Heart left ventricle (tissue), 16 donors: ENCODE results near the gene KNDC1. TPM values are rescaled to one million over a fixed set of nuclear protein-coding genes. Genes with fewer than 3 reads are reported as not detected.

Source experiments
- ATAC-seq, 4 donors: fragments of 200-7000 bp; cut with Tn5 transposase; one replicate each; pipeline ENCODE4 v1.9.1; 2020 to 2022; ENCODE audit warnings: moderate library complexity in 4 of 4, mild to moderate bottlenecking in 3 of 4, moderate number of reproducible peaks in 1 of 4
- DNase-seq, 5 donors: peaks; one replicate each; pipeline ENCODE4 v3.0.0-alpha.2; 2020
- H3K27ac ChIP-seq, 12 donors: fragments of 200-600 bp; sonication (generic) in 4 of 12; one replicate each; pipeline versions ENCODE4 v1.5.0 to v1.8.0; 2016 to 2022; ENCODE audit warnings: mild to moderate bottlenecking in 2 of 12
- H3K27me3 ChIP-seq, 9 donors: fragments of 200-600 bp; sonication (generic) in 2 of 9; one replicate each; pipeline versions ENCODE4 v1.5.1 to v1.8.0; 2016 to 2022; ENCODE audit warnings: mild to moderate bottlenecking in 3 of 9
- H3K36me3 ChIP-seq, 9 donors: fragments of 200-600 bp; sonication (generic) in 2 of 9; one replicate each; pipeline versions ENCODE4 v1.5.0 to v1.8.0; 2018 to 2022; ENCODE audit warnings: mild to moderate bottlenecking in 2 of 9
- H3K4me1 ChIP-seq, 12 donors: fragments of 200-600 bp; sonication (generic) in 4 of 12; one replicate each; pipeline versions ENCODE4 v1.5.0 to v1.8.0; 2016 to 2022; ENCODE audit warnings: mild to moderate bottlenecking in 3 of 12
- H3K4me3 ChIP-seq, 12 donors: fragments of 200-600 bp; sonication (generic) in 4 of 12; one replicate each; pipeline versions ENCODE4 v1.5.0 to v1.8.0; 2017 to 2022; ENCODE audit warnings: mild to moderate bottlenecking in 9 of 12, moderate library complexity in 4 of 12
- H3K9me3 ChIP-seq, 12 donors: fragments of 200-600 bp; sonication (generic) in 4 of 12; one replicate each; pipeline versions ENCODE4 v1.5.0 to v1.8.0; 2016 to 2022; ENCODE audit warnings: mild to moderate bottlenecking in 1 of 12
- POLR2A ChIP-seq, 2 donors: fragments of 450-650 bp; IDR thresholded peaks; one replicate each; pipeline ENCODE4 v1.6.1; 2017; ENCODE audit warnings: antibody characterized with exemption in 2 of 2, mild to moderate bottlenecking in 2 of 2, moderate library complexity in 2 of 2
- WGBS, 4 donors: extraction: QIAGEN DNeasy Blood & Tissue Kit in 2 of 4; methylation state at CpG; one replicate each; pipeline versions ENCODE4 v1.1.5 to v1.1.7; 2013 to 2018; 5-methylcytosine and 5-hydroxymethylcytosine counted together
- intact Hi-C, 10 donors: fragments of 100-400 bp; cut with DNase I; formaldehyde crosslinking; loops; one replicate each; pipeline versions ENCODE4 v1.11.1 to v1.14.2; 2022
- polyA plus RNA-seq, 2 donors: library from polyadenylated mRNA; stranded (reverse); fragments of 200-250 nt; gene quantifications; one replicate each; pipeline ENCODE4 v1.2.3, GENCODE V29; 2013
- total RNA-seq, 9 donors: library from RNA; depleted of rRNA in 2 of 9; stranded (reverse); fragments of >200 nt in 2 of 9; fragmentation: NEBNext Ultra II Directional in 3 of 9; extraction: Animal tissue kit (Norgen Biotek cat#: 25700) in 3 of 9; gene quantifications; one replicate each; pipeline versions ENCODE4 v1.1.0 to v1.2.4, GENCODE V29; 2016 to 2023
- TF ChIP-seq, protein P1 (sequence below), 12 donors: fragments of 200-600 bp; sonication (generic) in 4 of 12; IDR thresholded peaks; one replicate each; pipeline versions ENCODE4 v1.5.0 to v1.8.0; 2018 to 2022; ENCODE audit warnings: antibody characterized with exemption in 12 of 12, mild to moderate bottlenecking in 5 of 12
- donor health status: ischemic (EF 13 %, LVEDD 7.1; RV severe dilation, severe dysfunction).
- donor health status: healthy with polysubstance abuse.
- donor health status: DM: no; HTN: yes; CAD: no.
- donor health status: DM: no; HTN: no; CAD: no.
- donor health status: ischemic (EF 25% LVEDD 6.9; RV normal size, moderate dysfunction).
- donor health status: ischemic (EF 25% LVEDD 5.7; RV mildly dilated, moderate dysfunction).
- donor health status: healthy.
- donor health status: DM: yes; HTN: yes; CAD: no.
- donor health status: ischemic (EF 35%, LVEDD 5.7; RV mildly dilated, moderate dysfunction).
- donor health status: nonischemic (EF 11% LVEDD 7.7; RV severe dilation, severe dysfunction).
- donor health status: DM: yes; HTN: yes; CAD: no.
- donor health status: PGD.
- donor health status: ischemic (EF 29% LVEDD 5.4; RV normal size, mild dysfunction).
- donor health status: nonischemic (EF 23%, LVEDD 6.1; RV moderate dilation, normal function).

KNDC1 gene
- total and polyA plus RNA-seq, 11 donors = 0.04 to 2.9 (median 0.10) TPM; not detected in 3

GRCh38 chr10:133272964-133273420 is 113.0 kb downstream of the KNDC1 start:
- H3K27me3 ChIP-seq = peaks cover 0 to 31% (median 20%) of the 10 kb centered on the region in 9 donors
- TF ChIP-seq, protein P1, sequence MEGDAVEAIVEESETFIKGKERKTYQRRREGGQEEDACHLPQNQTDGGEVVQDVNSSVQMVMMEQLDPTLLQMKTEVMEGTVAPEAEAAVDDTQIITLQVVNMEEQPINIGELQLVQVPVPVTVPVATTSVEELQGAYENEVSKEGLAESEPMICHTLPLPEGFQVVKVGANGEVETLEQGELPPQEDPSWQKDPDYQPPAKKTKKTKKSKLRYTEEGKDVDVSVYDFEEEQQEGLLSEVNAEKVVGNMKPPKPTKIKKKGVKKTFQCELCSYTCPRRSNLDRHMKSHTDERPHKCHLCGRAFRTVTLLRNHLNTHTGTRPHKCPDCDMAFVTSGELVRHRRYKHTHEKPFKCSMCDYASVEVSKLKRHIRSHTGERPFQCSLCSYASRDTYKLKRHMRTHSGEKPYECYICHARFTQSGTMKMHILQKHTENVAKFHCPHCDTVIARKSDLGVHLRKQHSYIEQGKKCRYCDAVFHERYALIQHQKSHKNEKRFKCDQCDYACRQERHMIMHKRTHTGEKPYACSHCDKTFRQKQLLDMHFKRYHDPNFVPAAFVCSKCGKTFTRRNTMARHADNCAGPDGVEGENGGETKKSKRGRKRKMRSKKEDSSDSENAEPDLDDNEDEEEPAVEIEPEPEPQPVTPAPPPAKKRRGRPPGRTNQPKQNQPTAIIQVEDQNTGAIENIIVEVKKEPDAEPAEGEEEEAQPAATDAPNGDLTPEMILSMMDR (IDR thresholded peaks at IDR 0.05) = no peak
- no peak for TF ChIP-seq POLR2A (IDR thresholded peaks at IDR 0.05)
- H3K36me3 ChIP-seq = peaks cover 0 to 25% (median 0%) of the 10 kb centered on the region in 9 donors
- no peaks in the 10 kb centered on the region for H3K9me3 ChIP-seq
- no peak overlapping the region for H3K4me3 ChIP-seq
- H3K4me1 ChIP-seq = peaks cover 0 to 36% (median 8%) of the 10 kb centered on the region in 12 donors
- DNase-seq = peak in 1 of 5 donors; percentile 59
- intact Hi-C loops = no loop called here
- ATAC-seq = no peak
- H3K27ac ChIP-seq = no peak overlapping the region
- WGBS, 4 donors = 82 to 91% (median 88%) methylated on average over 12 to 25 of the region's 25 CpGs

- peaks cover 0 to 24% (median 0%) of the 10 kb centered on the region in 9 donors for H3K36me3 ChIP-seq
- no peak for ATAC-seq
- intact Hi-C loops = no loop called here
Measured at GRCh38 chr10:133273534-133274143, 113.6 kb downstream of the KNDC1 start.

DNA sequence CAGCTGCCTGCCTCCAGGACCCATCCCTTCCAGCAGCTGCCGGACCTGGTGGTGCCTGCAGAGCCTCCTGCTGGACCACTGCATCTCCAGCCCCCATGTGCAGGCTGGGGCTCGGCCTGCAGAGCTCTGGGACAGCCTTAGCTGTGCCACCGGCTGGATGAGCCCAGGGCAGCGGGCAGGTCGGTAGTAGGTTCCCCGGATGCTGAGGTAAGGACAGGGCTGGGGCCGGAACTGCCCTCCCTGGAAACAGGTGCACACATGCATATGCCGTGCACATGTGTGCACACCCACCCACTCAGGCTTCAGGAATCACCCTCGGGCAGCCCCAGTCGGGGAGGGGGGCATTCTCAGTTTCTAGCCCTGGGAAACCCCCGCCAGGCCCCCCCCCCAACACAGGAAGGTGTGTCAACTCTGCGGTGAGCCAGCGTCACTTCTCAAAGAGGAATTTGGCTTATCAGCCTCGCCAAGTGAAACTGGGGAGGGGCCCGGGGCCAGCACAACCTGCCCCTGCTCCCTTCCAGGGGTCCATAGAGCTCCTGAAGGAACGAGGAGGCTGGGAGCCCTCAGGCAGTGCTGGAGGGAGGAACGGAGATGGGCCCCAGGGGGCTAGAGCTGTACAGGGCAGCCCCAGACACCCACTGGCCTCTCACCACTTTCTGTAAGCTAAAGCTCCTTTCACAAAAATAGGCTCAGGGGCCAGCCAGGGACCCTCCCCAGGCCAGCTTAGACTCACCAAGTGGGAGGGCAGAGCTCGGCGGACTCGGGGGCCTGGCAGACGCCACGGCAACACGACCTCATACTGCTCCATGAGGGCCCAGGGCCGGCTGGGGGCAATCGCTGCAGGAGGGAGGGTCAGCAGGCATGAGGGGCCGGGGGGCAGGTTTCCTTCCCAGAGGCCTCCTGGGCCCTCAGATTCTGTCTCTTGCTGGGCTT is 115.0 kb downstream of the KNDC1 start:
- DNase-seq = peak in 2 of 5 donors; percentile 39 to 53
- peak overlapping the region in 3 of 12 donors; percentile 4 to 63 (median 38) for H3K4me3 ChIP-seq
- H3K4me1 ChIP-seq = peaks cover 0 to 57% (median 8%) of the 10 kb centered on the region in 12 donors
- peaks cover 0 to 24% (median 10%) of the 10 kb centered on the region in 9 donors for H3K36me3 ChIP-seq
- intact Hi-C loops = no loop called here
- H3K27ac ChIP-seq = peak overlapping the region in 1 of 12 donors; percentile 79
- H3K9me3 ChIP-seq = no peaks in the 10 kb centered on the region
- no peak for TF ChIP-seq POLR2A (IDR thresholded peaks at IDR 0.05)
- TF ChIP-seq, protein P1 (IDR thresholded peaks at IDR 0.05) = no peak
- H3K27me3 ChIP-seq = peaks cover 0 to 31% (median 20%) of the 10 kb centered on the region in 9 donors
- WGBS, 4 donors = 35 to 49% (median 41%) methylated on average over 11 to 26 of the region's 26 CpGs
- no peak for ATAC-seq

More at GRCh38 chr10:133273534-133274143, 113.6 kb downstream of the KNDC1 start:
- peaks cover 0 to 43% (median 8%) of the 10 kb centered on the region in 12 donors for H3K4me1 ChIP-seq
- no peaks in the 10 kb centered on the region for H3K9me3 ChIP-seq
- no peak overlapping the region for H3K27ac ChIP-seq
- peaks cover 0 to 31% (median 20%) of the 10 kb centered on the region in 9 donors for H3K27me3 ChIP-seq
- 87 to 93% (median 91%) methylated on average over 15 to 28 of the region's 28 CpGs for WGBS, 4 donors
- no peak overlapping the region for H3K4me3 ChIP-seq
- TF ChIP-seq POLR2A (IDR thresholded peaks at IDR 0.05) = no peak
- TF ChIP-seq, protein P1 (IDR thresholded peaks at IDR 0.05) = no peak
- DNase-seq = peak in 1 of 5 donors; percentile 59
